Fibroblast of pulmonary artery (primary cell): ENCODE measurements around the gene TAB2.

ENCODE experiments used
- DNase-seq: peaks from one replicate; pipeline ENCODE4 v3.0.0-alpha.2; 2010; ENCODE audit warnings: low read depth
- H3K4me3 ChIP-seq: replicated peaks from 2 replicates; pipeline ENCODE4 v1.5.1; 2011; ENCODE audit warnings: low read depth, mild to moderate bottlenecking, control low read depth, low read length, moderate library complexity
- TF ChIP-seq, protein P1 (sequence below): IDR thresholded peaks from 2 replicates; pipeline ENCODE4 v1.5.1; 2011; ENCODE audit warnings: mild to moderate bottlenecking, control low read depth, low read length, inconsistent platforms; ENCODE audit errors: missing control alignments

TAB2 gene

DNA sequence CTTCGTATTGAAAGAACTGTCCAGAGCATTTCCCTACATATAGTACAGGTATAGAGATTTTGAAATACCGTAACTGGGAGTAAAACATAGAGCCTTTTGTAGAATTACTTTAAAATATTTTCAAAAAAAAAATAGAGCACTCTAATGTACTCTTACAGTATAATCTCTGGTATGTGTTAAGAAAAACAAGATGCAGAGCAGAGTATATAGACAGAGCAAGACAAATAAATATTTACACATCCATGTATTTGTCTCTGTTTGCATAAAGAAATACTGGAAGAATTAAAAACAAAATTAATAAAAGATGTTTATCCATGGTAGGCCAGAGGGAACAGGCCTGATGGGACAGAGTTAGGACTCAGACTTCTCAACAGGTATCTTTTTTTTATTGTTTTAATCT is 54.5 kb downstream of the TAB2 start:
- TF ChIP-seq, protein P1, sequence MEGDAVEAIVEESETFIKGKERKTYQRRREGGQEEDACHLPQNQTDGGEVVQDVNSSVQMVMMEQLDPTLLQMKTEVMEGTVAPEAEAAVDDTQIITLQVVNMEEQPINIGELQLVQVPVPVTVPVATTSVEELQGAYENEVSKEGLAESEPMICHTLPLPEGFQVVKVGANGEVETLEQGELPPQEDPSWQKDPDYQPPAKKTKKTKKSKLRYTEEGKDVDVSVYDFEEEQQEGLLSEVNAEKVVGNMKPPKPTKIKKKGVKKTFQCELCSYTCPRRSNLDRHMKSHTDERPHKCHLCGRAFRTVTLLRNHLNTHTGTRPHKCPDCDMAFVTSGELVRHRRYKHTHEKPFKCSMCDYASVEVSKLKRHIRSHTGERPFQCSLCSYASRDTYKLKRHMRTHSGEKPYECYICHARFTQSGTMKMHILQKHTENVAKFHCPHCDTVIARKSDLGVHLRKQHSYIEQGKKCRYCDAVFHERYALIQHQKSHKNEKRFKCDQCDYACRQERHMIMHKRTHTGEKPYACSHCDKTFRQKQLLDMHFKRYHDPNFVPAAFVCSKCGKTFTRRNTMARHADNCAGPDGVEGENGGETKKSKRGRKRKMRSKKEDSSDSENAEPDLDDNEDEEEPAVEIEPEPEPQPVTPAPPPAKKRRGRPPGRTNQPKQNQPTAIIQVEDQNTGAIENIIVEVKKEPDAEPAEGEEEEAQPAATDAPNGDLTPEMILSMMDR: no peak
- DNase-seq: no peak
- H3K4me3 ChIP-seq: no peak overlapping the region

DNA sequence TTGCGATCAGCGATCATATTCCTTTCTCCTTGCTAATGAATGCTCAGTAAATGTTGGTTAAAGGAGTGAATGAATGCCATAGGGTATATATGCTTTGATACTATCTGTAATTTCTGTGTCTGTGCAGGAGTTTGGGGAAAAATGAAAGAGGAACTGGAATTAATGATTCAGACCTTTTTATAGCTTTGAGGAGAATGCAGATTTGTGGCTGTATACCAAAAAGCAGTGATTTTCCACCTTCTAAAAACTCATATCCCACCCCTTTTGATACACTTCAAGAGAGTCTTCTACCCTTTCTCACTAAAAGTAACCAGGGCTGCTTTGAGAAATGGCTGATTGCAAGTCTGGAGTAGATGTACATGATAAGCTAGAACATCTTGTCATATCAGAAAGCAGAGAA is 56.0 kb downstream of the TAB2 start:
- no peak overlapping the region for H3K4me3 ChIP-seq
- TF ChIP-seq, protein P1: no peak
- no peak for DNase-seq

DNA sequence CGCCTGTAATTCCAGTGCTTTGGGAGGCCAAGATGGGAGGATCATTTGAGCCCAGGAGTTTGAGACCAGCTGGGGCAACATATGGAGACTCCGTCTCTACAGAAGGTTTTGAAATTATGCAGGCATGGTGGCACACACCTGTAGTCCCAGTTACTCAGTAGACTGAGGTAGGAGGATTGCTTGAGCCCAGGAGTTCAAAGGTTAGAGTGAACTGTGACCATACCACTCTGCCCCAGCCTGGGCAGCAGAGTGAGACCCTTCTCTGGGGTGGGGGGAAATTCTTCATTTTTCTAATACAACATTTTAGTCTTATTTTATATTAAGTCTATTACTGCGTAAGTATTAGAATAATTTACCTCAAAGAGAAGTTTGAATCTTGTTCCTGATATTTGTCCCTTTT is 62.5 kb downstream of the TAB2 start:
- no peak overlapping the region for H3K4me3 ChIP-seq
- no peak for DNase-seq
- TF ChIP-seq, protein P1: no peak

DNA sequence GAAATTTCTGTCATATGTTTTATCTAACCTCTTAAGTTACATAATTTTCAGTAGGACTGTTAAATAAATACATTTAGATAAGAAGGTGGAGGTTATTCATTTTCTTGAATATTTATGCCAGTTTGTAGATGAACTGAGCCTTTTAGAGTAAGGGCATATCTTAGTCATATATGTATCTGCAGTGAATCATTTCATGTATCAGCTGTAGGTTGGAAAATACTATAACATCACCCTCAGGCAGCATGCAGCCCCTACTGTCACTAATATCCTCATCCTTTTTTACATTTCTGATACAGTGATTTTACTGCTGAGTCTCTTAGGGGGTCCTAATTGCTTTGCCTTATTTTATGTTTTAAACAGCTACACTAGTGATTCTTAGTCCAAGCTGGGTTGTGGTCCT is 63.0 kb downstream of the TAB2 start:
- H3K4me3 ChIP-seq: no peak overlapping the region
- no peak for DNase-seq
- TF ChIP-seq, protein P1: no peak

DNA sequence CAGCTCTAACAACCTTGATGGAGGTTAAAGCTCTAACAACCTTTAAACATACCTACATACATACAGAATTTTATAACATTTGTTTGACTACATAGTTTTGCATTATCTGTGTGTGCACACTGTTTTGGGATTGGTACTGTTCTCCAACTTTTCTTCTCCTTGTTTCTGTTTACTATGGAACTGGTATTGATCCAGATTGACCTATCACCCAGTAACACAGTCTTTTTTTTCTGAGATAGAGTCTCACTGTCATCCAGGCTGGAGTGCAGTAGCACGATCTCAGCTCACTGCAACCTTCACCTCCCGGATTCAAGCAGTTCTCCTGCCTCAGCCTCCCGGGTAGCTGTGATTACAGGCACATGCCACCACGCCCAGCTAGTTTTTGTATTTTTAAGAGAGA is 65.9 kb downstream of the TAB2 start:
- TF ChIP-seq, protein P1: no peak
- no peak for DNase-seq
- no peak overlapping the region for H3K4me3 ChIP-seq

DNA sequence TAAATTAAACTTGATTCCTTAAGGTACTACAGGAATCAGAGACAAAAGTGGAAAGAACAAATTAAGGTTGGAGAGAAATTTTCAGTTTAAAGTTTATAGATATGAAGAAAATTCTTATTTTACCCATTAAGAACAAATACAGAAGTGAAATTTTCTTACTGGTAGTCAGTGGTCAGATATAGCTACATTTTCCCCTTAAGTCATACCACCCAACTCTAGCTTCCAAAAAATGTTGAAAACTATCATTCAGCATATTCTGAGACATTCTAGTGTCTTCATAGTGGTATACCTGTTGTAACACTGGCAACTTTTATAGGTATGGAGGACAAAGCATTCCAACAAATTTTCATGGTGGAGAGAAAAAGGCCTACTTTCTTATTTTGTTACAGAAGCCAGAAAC is 67.0 kb downstream of the TAB2 start:
- TF ChIP-seq, protein P1: no peak
- no peak overlapping the region for H3K4me3 ChIP-seq
- no peak for DNase-seq

DNA sequence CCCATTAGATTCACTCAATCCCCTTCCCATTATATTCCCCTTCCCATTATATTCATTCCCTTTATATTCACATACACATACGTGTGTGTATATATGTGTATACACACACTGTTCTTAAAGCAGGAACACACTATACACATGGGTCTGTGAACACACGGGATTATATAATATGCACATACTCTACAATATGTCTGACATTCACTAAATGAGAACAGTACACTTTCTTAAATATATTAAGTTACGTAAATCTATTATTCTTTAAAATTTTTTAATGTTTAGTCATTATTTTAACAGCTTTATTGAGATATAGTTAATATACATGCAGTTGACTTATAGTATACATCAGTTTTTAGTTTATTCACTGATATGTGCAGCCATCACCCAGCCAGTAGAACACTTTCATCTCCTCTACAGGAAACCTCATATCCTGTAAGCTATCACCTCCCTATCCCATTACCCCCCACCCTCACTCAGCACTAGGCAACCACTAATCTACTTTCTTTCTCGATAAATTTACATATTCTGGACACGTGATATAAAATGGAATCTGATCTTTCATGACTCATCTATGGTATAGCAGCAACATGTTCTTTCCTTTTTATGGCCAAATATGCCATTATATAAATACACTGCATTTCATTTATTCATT is 68.6 kb downstream of the TAB2 start:
- TF ChIP-seq, protein P1: no peak
- no peak overlapping the region for H3K4me3 ChIP-seq
- DNase-seq: no peak
